Kidney capillary endothelial cell (primary cell): Measurements from ENCODE around the gene EHD3.
"Not testable (repeated sequence)": the region's sequence is repeated elsewhere in the genome, so short reads cannot be mapped to it uniquely, and the experiment has no call there.

Experiments used
- DNase-seq: peaks from one replicate; pipeline ENCODE4 v3.0.0-alpha.2; 2018; ENCODE audit warnings: low spot score

The EHD3 gene

DNA sequence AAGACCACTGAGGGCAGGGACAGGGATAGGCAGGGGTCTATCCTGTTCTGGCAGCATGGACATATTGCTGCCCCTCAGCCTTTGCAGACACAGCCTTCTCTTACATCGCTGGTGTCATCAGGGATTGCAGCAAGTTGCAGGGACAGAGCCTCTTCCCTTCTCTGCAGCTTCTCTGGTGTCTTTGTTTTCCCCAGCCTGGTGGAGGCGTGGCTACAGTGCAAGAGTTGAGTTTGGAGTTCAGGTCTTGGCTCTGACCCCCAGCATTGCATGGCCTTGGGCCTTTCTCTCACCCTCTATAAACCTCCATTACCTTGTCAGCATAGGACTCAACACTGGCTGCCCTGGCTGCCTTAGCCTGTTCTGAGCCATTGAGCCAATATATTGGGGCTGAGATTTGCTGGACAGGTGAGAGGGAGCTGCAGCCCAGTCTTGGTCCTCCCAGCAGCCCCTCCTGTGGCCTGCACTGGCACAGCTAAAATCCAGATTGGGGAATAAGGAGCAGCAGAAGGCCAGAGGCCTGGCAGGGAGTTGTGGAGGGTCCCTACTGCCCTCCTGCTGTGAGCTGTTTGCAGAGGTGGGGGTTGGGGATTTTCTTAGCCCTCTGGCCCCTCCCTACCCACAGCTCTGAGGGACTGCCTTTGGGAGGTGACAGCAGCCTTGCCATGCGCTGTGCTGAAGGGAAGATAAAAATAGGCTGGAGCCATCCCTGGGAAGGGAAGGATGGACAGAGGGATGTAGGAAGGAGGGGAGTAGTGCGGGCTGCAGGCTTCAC is 22.8 kb downstream of the EHD3 start:
- no peak for DNase-seq

DNA sequence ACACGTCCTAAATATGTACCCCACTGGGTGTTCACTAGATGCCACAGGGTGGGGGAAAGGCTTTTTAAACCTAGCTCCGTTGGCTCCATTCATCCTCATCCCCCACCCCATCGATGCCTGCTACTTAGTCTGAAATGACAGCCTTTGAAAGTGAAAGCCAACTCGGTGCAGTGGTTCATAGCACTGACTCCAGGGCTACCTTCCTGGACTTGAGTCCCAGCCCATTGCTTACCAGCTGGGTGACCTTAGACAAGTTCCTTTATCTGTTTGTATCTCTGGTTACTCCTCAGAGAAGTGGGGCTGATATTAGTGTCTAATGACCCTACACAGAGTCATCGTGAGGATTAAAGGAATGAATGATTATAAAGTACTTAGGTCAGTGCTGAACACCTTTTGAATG is 24.4 kb downstream of the EHD3 start:
- no peak for DNase-seq

DNA sequence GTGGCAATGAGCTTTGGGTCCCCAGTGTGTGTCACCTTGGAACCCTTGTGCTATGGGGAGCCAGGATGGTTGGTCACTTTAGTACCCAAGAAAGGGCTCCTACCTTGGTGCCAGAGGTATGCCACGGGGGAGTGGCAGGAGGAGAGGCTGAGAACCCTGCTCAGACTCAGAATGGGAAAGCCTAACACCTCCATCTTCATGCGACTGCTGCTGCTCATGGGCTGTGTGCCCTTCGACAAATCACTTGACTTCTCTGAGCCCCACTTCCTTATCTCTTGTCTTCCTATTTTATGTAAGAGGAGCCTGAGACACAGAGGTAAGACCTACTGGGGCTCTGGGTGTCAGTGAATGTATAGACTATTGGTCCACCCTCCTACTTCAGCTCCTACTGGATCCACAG is 25.1 kb downstream of the EHD3 start:
- no peak for DNase-seq

DNA sequence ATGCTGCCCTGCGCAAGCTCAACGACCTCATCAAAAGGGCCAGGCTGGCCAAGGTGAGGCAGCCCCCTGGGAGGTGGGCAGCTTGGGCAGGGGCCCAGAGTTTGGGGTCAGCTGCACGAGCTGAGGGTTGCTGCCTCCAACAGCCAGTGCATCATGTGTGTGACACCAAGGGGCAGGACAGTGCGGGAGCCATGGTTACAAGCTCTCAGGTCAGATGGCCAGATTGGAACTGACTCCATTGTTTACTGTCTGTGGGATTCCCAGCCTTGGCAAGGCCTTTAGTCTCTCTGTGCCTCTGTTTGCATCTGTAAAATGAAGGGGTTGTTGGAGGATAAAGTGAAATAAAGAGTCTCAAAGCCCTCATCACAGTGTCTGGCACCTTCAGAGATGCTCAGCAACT is 26.9 kb downstream of the EHD3 start:
- no peak for DNase-seq

- DNase-seq = no peak
Observed at GRCh38 chr2:31263636-31264190, 29.8 kb downstream of the EHD3 start.

DNA sequence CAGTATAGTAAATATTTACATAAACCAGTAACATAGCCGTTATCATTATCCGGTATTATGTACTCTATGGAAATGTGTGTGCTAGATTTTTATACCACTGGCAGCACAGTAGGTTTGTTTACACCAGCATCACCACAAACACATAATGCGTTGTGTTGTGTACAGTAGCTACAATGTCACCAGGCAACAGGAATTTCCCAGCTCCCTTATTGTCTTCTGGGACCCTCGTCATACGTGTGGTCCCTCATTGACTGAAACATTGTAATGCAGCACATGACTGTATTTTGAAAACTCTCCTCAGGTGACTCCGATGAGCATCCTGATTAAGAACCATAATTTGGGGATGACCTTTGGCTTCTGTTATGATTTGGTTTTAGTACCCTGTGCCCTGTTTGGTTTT is 31.3 kb downstream of the EHD3 start:
- no peak for DNase-seq

- no peak for DNase-seq
Observed at GRCh38 chr2:31266804-31267203, 32.9 kb downstream of the EHD3 start.

DNA sequence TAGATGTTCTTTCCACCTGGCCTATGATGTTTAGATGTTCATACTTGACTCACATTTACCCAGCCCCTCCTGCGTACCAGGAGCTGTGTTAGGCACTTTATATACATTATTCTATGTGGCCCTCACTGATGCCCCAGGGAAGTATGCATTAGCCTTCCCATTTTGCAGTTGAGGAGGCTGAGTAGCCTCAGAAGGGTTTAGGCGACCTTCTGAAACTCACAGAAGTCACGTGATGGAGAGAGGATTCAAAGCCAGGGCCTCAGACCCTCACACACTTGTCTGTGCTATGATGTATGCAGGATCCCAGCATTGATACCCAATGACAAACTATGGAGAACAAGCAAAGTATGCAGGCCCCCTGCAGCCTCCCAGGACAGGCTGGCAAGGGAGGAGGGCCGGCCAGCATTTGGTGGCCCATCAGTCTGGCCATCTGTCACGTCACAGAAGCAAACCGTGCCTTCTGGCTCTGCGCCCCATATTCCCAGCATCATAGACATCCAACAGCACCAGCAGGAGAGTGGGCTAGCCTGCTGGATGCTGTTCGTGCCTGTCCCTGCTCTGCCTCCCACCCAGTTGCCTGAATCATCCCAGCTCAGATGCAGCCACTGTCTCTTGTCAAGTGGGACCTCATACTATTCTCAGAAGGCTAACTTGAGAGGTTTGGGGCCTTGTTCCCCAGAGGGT is 33.6 kb downstream of the EHD3 start:
- DNase-seq = no peak

DNA sequence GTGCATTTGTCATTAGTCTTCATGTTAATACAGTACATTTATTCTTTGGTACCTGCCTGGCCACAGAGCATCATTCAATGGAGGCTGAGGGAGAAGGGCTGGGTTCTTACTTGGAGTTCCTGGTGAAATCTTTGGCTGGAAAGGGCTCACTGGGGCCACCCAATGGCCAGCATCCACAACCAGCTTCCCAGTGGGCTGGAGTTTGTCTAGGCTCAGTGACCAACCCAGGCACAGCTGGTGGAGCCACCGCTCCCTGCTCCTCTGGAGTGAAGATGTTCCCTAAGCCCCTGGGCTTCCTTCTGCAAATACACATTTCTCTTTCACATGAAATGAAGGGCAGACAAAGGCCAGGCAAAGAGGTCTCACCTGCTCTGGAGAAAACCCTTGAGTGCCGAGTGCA is 34.4 kb downstream of the EHD3 start:
- DNase-seq = no peak

DNA sequence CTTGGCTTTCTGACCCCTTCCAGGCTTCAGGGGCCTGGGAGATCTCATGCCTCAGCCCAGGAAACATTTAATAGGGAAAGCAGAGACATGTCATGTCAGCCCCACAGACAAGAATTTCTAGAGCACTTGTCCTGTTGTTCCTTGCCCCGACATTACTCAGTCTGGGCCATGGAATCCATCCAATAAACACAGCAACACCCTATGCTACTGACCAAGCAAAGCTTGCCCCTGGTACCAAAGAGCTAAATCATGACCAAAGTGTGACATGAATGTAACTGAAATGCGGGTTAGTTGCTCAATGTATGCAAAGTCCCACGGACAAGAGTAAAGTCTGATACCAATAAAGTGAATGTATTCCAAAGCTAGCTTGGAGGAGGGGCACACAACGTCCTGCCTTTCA is 35.1 kb downstream of the EHD3 start:
- no peak for DNase-seq

DNA sequence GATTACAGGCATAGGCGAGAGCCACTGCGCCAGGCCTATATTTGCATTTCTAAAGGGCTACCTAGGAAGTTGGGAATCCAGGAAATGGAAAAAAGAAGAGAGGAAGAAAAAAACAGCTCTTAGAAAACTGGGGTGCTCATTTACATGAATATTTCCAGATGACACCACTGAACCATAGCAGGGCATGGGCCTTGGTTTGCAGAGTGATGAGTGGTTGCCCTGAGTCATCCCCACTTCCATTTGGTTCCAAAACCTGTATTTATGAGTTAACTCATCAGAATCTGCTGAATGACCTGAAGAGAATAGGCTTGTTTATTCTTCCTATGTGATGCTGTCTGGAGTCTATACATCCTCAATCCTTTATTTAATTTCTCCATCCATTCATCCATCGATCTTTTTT is 36.2 kb downstream of the EHD3 start:
- DNase-seq = no peak

DNA sequence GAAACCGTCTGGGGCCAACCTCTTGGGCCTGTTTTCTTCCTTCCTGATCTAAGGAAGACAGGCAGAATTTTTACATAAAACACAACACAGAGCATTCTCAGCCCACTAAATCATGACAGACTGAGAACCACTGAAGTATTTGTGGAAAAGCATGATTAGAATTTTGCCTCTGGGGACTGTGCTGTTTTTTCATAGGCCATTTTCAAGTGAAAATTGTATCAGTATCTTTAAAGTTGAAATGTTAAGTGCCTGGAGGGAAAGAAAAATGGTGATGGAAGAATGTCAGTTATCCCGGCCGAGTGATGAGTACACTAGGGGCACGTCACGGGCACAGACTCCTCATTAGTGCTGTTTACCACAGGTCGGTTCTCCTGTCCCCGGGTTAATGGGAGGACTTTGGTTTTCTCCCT is 36.9 kb downstream of the EHD3 start:
- DNase-seq = no peak

- DNase-seq = no peak
Observed at GRCh38 chr2:31271851-31272267, 37.9 kb downstream of the EHD3 start.

- DNase-seq = no peak
Observed at GRCh38 chr2:31274401-31275075, 40.6 kb downstream of the EHD3 start.

GRCh38 chr2:31275976-31276375 is 42.0 kb downstream of the EHD3 start:
- DNase-seq = no peak

GRCh38 chr2:31277621-31278020 is 43.7 kb downstream of the EHD3 start:
- DNase-seq = no peak

- no peak for DNase-seq
Observed at GRCh38 chr2:31282634-31283033, 48.7 kb downstream of the EHD3 start.

DNA sequence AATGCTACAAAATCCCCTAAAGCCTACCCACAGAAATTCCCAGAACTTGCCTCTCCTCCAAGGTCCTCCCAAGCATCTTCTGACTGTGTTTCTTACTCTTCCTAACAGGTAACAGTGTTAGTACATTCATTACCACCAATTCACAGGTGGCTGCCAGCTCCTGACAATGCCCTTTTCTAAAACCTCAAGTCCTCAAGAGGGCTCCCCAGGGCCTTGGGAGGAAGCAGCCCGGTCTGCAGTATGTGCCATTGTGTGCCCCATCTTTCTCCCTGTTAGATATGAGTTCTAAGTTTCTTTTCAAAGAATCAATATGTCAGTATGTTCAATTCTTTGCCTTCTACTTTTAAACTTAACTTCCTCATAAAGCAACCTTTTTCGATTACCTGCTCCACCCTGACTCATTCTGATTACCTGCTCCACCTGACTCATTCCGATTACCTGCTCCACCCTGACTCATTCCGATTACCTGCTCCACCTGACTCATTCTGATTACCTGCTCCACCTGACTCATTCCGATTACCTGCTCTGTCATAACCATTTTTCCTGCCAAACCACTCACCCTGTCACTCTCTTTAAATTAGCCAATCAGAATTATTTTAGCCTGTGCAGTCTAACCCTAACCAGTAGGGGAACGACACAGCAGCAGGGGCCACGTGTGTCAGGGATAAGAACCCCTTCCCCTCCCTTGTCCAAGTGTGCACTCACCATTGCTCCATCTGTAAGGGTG is 49.4 kb downstream of the EHD3 start:
- not testable (repeated sequence) for DNase-seq

- no peak for DNase-seq
Observed at GRCh38 chr2:31284107-31284506, 50.2 kb downstream of the EHD3 start.

- no peak for DNase-seq
Observed at GRCh38 chr2:31286230-31286629, 52.3 kb downstream of the EHD3 start.

GRCh38 chr2:31286961-31287550 is 53.1 kb downstream of the EHD3 start:
- DNase-seq = no peak

GRCh38 chr2:31287654-31288053 is 53.7 kb downstream of the EHD3 start:
- no peak for DNase-seq
